ENCODE data around the gene LRFN2. TPM values are rescaled to one million over a fixed set of nuclear protein-coding genes. Genes with fewer than 3 reads are reported as not detected.

Gene LRFN2
- polyA plus RNA-seq, 1 donor (not counting 4 experiments of a cell fraction or from before 2014, with no cell fraction given): not detected

DNA sequence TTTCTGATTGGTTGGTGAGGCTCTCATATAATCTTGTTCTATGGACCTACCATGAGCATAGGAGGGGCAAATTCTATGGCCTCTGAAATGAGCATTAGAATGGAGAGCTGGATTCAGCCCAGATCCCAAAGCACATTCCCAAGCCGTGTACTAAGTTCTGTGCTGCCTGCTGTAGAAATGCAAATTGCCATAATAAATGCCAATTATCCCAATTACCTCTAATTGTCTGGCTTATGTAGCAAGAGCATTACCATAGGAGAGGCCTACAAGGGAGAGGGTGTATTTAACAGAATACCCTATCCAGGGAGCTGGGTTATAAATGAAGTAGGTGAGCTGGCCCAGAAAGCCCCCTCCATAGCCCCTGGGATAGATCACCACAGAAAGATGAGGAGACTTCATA, 126.8 kb downstream of the LRFN2 start:
- TF ChIP-seq, protein P1, sequence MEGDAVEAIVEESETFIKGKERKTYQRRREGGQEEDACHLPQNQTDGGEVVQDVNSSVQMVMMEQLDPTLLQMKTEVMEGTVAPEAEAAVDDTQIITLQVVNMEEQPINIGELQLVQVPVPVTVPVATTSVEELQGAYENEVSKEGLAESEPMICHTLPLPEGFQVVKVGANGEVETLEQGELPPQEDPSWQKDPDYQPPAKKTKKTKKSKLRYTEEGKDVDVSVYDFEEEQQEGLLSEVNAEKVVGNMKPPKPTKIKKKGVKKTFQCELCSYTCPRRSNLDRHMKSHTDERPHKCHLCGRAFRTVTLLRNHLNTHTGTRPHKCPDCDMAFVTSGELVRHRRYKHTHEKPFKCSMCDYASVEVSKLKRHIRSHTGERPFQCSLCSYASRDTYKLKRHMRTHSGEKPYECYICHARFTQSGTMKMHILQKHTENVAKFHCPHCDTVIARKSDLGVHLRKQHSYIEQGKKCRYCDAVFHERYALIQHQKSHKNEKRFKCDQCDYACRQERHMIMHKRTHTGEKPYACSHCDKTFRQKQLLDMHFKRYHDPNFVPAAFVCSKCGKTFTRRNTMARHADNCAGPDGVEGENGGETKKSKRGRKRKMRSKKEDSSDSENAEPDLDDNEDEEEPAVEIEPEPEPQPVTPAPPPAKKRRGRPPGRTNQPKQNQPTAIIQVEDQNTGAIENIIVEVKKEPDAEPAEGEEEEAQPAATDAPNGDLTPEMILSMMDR (optimal IDR thresholded peaks at IDR 0.05 in 1 of 3, IDR thresholded peaks at IDR 0.05 in 1 of 3, conservative IDR thresholded peaks at IDR 0.05 in 1 of 3; ENCODE audit: extremely low read depth in 1 of 3, insufficient read depth in 2 of 3, low read length in 3 of 3): no peak
- TF ChIP-seq EZH2 (IDR thresholded peaks at IDR 0.05; ENCODE audit: low read length): no peak
- no peak for FAIRE-seq
- H3K27me3 ChIP-seq (ENCODE audit: control insufficient read depth, extremely low read depth, insufficient read depth, low read length): peaks cover 4% of the 10 kb centered on the region

DNA sequence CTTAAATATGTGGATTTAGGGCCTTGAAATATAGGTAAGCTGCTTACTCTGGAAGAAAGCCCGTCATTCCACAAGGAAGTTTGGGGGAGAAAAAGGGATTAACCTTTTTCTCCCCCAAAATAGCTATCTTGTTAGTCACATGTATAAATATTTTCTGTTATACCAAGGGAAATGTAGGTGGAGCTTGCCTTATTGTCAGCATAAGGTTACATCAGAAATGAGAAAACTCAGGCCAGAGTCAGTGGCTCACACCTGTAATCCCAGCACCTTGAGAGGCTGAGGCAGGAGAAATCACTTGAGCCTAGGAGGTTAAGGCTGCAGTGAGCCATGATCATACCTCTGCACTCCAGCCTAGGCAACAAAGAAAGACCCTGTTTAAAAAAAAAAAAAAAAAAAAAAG, 129.9 kb downstream of the LRFN2 start:
- TF ChIP-seq, protein P1 (optimal IDR thresholded peaks at IDR 0.05 in 1 of 3, IDR thresholded peaks at IDR 0.05 in 1 of 3, conservative IDR thresholded peaks at IDR 0.05 in 1 of 3; ENCODE audit: extremely low read depth in 1 of 3, insufficient read depth in 2 of 3, low read length in 3 of 3): no peak
- no peak for TF ChIP-seq EZH2 (IDR thresholded peaks at IDR 0.05; ENCODE audit: low read length)
- dilution Hi-C loops (cut with MboI; ENCODE audit: extremely low pct_ligation_motif_present, low sequenced_read_pairs): no loop called here
- FAIRE-seq (no peak), DNase-seq (ENCODE audit: low read depth, low spot score) (no peak)
- H3K9me1 ChIP-seq (ENCODE audit: control insufficient read depth, extremely low read depth, insufficient read depth, low read length): no peaks in the 10 kb centered on the region
- H3K4me3 ChIP-seq (ENCODE audit: control insufficient read depth in 2 of 3, extremely low read depth in 1 of 3, insufficient read depth in 2 of 3, low read depth in 1 of 3, low read length in 3 of 3): no peak overlapping the region
- no peaks in the 10 kb centered on the region for H3K36me3 ChIP-seq (ENCODE audit: control insufficient read depth in 2 of 2, extremely low read depth in 1 of 2, insufficient read depth in 2 of 2, low read length in 2 of 2)
- H3K27ac ChIP-seq (ENCODE audit: control insufficient read depth, insufficient read depth, low read length): no peak overlapping the region
- no peak overlapping the region for H2AFZ ChIP-seq (ENCODE audit: control insufficient read depth, low read length)
- no peak overlapping the region for H3K9ac ChIP-seq (ENCODE audit: control insufficient read depth, extremely low read depth, insufficient read depth, low read length)
- no peaks in the 10 kb centered on the region for H4K20me1 ChIP-seq (ENCODE audit: control insufficient read depth, extremely low read depth, insufficient read depth, low read length)
- H3K27me3 ChIP-seq (ENCODE audit: control insufficient read depth, extremely low read depth, insufficient read depth, low read length): peaks cover 3% of the 10 kb centered on the region
- H3K9me3 ChIP-seq (ENCODE audit: control insufficient read depth, low read depth, low read length): no peaks in the 10 kb centered on the region
- no peaks in the 10 kb centered on the region for H3K4me1 ChIP-seq (ENCODE audit: control insufficient read depth, extremely low read depth, insufficient read depth, low read length)
- H3K79me2 ChIP-seq (ENCODE audit: control insufficient read depth, insufficient read depth, low read length): no peaks in the 10 kb centered on the region
- no peak overlapping the region for H3K4me2 ChIP-seq (ENCODE audit: control insufficient read depth, extremely low read depth, insufficient read depth, low read depth, low read length)

More for the DNA sequence above, 126.8 kb downstream of the LRFN2 start:
- Histone ChIP-seq H3K4me1 (ENCODE audit: control insufficient read depth, extremely low read depth, insufficient read depth, low read length) (no peaks in the 10 kb centered on the region), H3K9me1 (ENCODE audit: control insufficient read depth, extremely low read depth, insufficient read depth, low read length) (no peaks in the 10 kb centered on the region), H3K27ac (ENCODE audit: control insufficient read depth, insufficient read depth, low read length) (no peak overlapping the region), H4K20me1 (ENCODE audit: control insufficient read depth, extremely low read depth, insufficient read depth, low read length) (no peaks in the 10 kb centered on the region), H2AFZ (ENCODE audit: control insufficient read depth, low read length) (no peak overlapping the region), H3K79me2 (ENCODE audit: control insufficient read depth, insufficient read depth, low read length) (no peaks in the 10 kb centered on the region), H3K9ac (ENCODE audit: control insufficient read depth, extremely low read depth, insufficient read depth, low read length) (no peak overlapping the region), H3K36me3 (ENCODE audit: control insufficient read depth in 2 of 2, extremely low read depth in 1 of 2, insufficient read depth in 2 of 2, low read length in 2 of 2) (no peaks in the 10 kb centered on the region), H3K9me3 (ENCODE audit: control insufficient read depth, low read depth, low read length) (no peaks in the 10 kb centered on the region), H3K4me2 (ENCODE audit: control insufficient read depth, extremely low read depth, insufficient read depth, low read depth, low read length) (no peak overlapping the region), H3K4me3 (ENCODE audit: control insufficient read depth in 2 of 3, extremely low read depth in 1 of 3, insufficient read depth in 2 of 3, low read depth in 1 of 3, low read length in 3 of 3) (no peak overlapping the region)
- no peak for DNase-seq (ENCODE audit: low read depth, low spot score)
- dilution Hi-C loops (cut with MboI; ENCODE audit: extremely low pct_ligation_motif_present, low sequenced_read_pairs): no loop called here
